SK-N-SH (cell line): ENCODE results near the gene MED27.

Experiments
- EP300 ChIP-seq, 2 experiments: IDR thresholded peaks; 2 replicates each; pipeline versions ENCODE4 v1.4.0 to v1.6.1; 2012; ENCODE audit warnings: borderline replicate concordance in 1 of 2, low read depth in 1 of 2, low read length in 1 of 2
- EZH2phosphoT487 ChIP-seq: fragments of 200-600 bp; sonication (generic); IDR thresholded peaks from 2 replicates; pipeline ENCODE4 v1.6.1; 2017; ENCODE audit warnings: low read depth, mixed run types, mild to moderate bottlenecking, antibody characterized with exemption, moderate library complexity, borderline replicate concordance
- GABPA ChIP-seq: IDR thresholded peaks from 2 replicates; pipeline ENCODE4 v1.4.0; 2012; ENCODE audit warnings: low read depth, mild to moderate bottlenecking
- MXI1 ChIP-seq: IDR thresholded peaks from 2 replicates; pipeline ENCODE4 v1.6.1; 2012; ENCODE audit warnings: mild to moderate bottlenecking, low read depth, low read length, improper control_type of control experiment
- POLR2AphosphoS5 ChIP-seq: IDR thresholded peaks from 2 replicates; pipeline ENCODE4 v1.6.1; 2012; ENCODE audit warnings: low read depth, low read length
- RAD21 ChIP-seq: IDR thresholded peaks from 2 replicates; pipeline ENCODE4 v1.6.1; 2012; ENCODE audit warnings: mild to moderate bottlenecking, low read length
- SMC3 ChIP-seq: IDR thresholded peaks from 2 replicates; pipeline ENCODE4 v1.6.1; 2012; ENCODE audit warnings: low read depth, low read length, improper control_type of control experiment
- TF ChIP-seq, protein P1 (sequence below): IDR thresholded peaks from 2 replicates; pipeline ENCODE4 v1.6.1; 2012; ENCODE audit warnings: mild to moderate bottlenecking, low read depth, low read length, moderate library complexity
- TF ChIP-seq, protein P2 (sequence below): fragments of 150-350 bp; IDR thresholded peaks from 2 replicates; pipeline ENCODE4 v1.6.1; 2016; ENCODE audit warnings: mild to moderate bottlenecking, low read depth, low read length
- TF ChIP-seq, protein P3 (sequence below): IDR thresholded peaks from 2 replicates; pipeline ENCODE4 v1.4.0; 2012; ENCODE audit warnings: low read depth
- TF ChIP-seq, protein P4 (sequence below): fragments of 200-600 bp; sonication (generic); IDR thresholded peaks from 2 replicates; pipeline ENCODE4 v1.6.1; 2017; ENCODE audit warnings: antibody characterized with exemption, mild to moderate bottlenecking, moderate library complexity

DNA sequence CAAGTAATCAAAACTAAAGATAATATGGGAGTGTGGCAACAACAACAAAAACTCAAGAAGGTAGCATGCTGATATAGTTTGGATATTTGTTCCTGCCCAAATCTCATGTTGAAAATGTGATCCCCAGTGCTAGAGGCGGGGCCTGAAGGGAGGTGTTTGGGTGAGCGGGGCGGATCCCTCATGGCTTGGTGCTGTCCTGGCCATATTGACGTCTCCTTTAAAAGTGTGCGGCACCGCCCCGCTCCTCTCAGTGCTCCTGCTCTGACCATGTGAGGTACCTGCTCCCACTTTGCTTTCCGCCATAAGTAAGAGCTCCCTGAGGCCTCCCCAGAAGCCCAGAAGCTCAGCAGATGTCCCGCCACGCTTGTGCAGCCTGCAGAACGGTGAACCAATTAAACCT is 25.6 kb downstream of the MED27 start:
- TF ChIP-seq, protein P1, sequence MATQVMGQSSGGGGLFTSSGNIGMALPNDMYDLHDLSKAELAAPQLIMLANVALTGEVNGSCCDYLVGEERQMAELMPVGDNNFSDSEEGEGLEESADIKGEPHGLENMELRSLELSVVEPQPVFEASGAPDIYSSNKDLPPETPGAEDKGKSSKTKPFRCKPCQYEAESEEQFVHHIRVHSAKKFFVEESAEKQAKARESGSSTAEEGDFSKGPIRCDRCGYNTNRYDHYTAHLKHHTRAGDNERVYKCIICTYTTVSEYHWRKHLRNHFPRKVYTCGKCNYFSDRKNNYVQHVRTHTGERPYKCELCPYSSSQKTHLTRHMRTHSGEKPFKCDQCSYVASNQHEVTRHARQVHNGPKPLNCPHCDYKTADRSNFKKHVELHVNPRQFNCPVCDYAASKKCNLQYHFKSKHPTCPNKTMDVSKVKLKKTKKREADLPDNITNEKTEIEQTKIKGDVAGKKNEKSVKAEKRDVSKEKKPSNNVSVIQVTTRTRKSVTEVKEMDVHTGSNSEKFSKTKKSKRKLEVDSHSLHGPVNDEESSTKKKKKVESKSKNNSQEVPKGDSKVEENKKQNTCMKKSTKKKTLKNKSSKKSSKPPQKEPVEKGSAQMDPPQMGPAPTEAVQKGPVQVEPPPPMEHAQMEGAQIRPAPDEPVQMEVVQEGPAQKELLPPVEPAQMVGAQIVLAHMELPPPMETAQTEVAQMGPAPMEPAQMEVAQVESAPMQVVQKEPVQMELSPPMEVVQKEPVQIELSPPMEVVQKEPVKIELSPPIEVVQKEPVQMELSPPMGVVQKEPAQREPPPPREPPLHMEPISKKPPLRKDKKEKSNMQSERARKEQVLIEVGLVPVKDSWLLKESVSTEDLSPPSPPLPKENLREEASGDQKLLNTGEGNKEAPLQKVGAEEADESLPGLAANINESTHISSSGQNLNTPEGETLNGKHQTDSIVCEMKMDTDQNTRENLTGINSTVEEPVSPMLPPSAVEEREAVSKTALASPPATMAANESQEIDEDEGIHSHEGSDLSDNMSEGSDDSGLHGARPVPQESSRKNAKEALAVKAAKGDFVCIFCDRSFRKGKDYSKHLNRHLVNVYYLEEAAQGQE = no peak
- TF ChIP-seq, protein P2, sequence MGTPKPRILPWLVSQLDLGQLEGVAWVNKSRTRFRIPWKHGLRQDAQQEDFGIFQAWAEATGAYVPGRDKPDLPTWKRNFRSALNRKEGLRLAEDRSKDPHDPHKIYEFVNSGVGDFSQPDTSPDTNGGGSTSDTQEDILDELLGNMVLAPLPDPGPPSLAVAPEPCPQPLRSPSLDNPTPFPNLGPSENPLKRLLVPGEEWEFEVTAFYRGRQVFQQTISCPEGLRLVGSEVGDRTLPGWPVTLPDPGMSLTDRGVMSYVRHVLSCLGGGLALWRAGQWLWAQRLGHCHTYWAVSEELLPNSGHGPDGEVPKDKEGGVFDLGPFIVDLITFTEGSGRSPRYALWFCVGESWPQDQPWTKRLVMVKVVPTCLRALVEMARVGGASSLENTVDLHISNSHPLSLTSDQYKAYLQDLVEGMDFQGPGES = no peak
- TF ChIP-seq EZH2phosphoT487 = no peak
- TF ChIP-seq, protein P3, sequence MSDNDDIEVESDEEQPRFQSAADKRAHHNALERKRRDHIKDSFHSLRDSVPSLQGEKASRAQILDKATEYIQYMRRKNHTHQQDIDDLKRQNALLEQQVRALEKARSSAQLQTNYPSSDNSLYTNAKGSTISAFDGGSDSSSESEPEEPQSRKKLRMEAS = no peak
- no peak for TF ChIP-seq GABPA
- TF ChIP-seq, protein P4, sequence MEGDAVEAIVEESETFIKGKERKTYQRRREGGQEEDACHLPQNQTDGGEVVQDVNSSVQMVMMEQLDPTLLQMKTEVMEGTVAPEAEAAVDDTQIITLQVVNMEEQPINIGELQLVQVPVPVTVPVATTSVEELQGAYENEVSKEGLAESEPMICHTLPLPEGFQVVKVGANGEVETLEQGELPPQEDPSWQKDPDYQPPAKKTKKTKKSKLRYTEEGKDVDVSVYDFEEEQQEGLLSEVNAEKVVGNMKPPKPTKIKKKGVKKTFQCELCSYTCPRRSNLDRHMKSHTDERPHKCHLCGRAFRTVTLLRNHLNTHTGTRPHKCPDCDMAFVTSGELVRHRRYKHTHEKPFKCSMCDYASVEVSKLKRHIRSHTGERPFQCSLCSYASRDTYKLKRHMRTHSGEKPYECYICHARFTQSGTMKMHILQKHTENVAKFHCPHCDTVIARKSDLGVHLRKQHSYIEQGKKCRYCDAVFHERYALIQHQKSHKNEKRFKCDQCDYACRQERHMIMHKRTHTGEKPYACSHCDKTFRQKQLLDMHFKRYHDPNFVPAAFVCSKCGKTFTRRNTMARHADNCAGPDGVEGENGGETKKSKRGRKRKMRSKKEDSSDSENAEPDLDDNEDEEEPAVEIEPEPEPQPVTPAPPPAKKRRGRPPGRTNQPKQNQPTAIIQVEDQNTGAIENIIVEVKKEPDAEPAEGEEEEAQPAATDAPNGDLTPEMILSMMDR = no peak
- no peak for TF ChIP-seq RAD21
- no peak for TF ChIP-seq MXI1
- no peak for TF ChIP-seq POLR2AphosphoS5
- TF ChIP-seq EP300 (IDR thresholded peaks at IDR 0.05; ENCODE audit: borderline replicate concordance in 1 of 2, low read depth in 1 of 2, low read length in 1 of 2) = no peak
- no peak for TF ChIP-seq SMC3
